Right lobe of liver (tissue), 4 donors: ENCODE results near the gene ANKRD27.
"Not testable (repeated sequence)": the region's sequence is repeated elsewhere in the genome, so short reads cannot be mapped to it uniquely, and the experiment has no call there.

ENCODE experiments used
- CTCF ChIP-seq, 4 donors: fragments of 200-600 bp in 3 of 4; fragments of 450-650 bp in 1 of 4; IDR thresholded peaks; one replicate each; pipeline versions ENCODE4 v1.5.1 to v1.8.0; 2016 to 2022; ENCODE audit warnings: antibody characterized with exemption in 4 of 4, mild to moderate bottlenecking in 2 of 4
- POLR2A ChIP-seq: fragments of 450-650 bp; IDR thresholded peaks from one replicate; pipeline ENCODE4 v1.6.1; 2017; ENCODE audit warnings: antibody characterized with exemption, mild to moderate bottlenecking
- donor health status: DM: no; HTN: no; CAD: no.
- donor health status: DM: no; HTN: no; CAD: no.
- donor health status: DM: no; HTN: yes; CAD: no.

GRCh38 chr19:32694851-32695250, 19.9 kb upstream of the ANKRD27 start:
- TF ChIP-seq CTCF (IDR thresholded peaks at IDR 0.05); POLR2A: not testable (repeated sequence)
